Measurements from ENCODE around the gene ROBO1. TPM values are rescaled to one million over a fixed set of nuclear protein-coding genes. Genes with fewer than 3 reads are reported as not detected.

ROBO1 gene
- total and polyA plus RNA-seq, 2 of the 8 experiments (the other 6 are each of a cell fraction or from before 2014, with no cell fraction given) = 51.4 to 91.0 TPM

GRCh38 chr3:79285380-79285779 is 482.4 kb downstream of the ROBO1 start:
- Histone ChIP-seq H2BK120ac (replicated peaks; ENCODE audit: low read depth, low read length) (no peak overlapping the region), H3K4me3 (ENCODE audit: extremely low read depth in 1 of 4, insufficient read depth in 2 of 4, low read depth in 3 of 4, low read length in 4 of 4) (no peak overlapping the region), H2AK5ac (ENCODE audit: low read depth, low read length) (no peak overlapping the region), H2AFZ (ENCODE audit: low read length) (no peak overlapping the region), H4K8ac (ENCODE audit: extremely low read depth, insufficient read depth, low read length) (no peak overlapping the region), H3K36me3 (ENCODE audit: control insufficient read depth in 2 of 4, insufficient read depth in 4 of 4, low read length in 3 of 4) (no peaks in the 10 kb centered on the region), H3K9me3 (ENCODE audit: insufficient read depth in 2 of 2, low read depth in 1 of 2, low read length in 1 of 2) (no peaks in the 10 kb centered on the region), H3K27me3 (replicated peaks in 1 of 4; ENCODE audit: control insufficient read depth in 3 of 4, extremely low read depth in 1 of 4, insufficient read depth in 3 of 4, low read length in 3 of 4) (no peaks in the 10 kb centered on the region), H3K14ac (ENCODE audit: insufficient read length) (no peak overlapping the region), H3K18ac (ENCODE audit: extremely low read depth, low read length) (no peak overlapping the region), H3K23me2 (ENCODE audit: low read depth, low read length) (no peaks in the 10 kb centered on the region), H3K79me1 (ENCODE audit: low read depth, low read length) (no peaks in the 10 kb centered on the region), H4K5ac (ENCODE audit: insufficient read length, low read depth, low read length) (no peak overlapping the region), H4K20me1 (replicated peaks in 1 of 2; ENCODE audit: control insufficient read depth in 1 of 2, insufficient read depth in 2 of 2, low read length in 2 of 2) (no peaks in the 10 kb centered on the region), H2BK20ac (ENCODE audit: low read length) (no peak overlapping the region), H3K56ac (replicated peaks; ENCODE audit: insufficient read length, low read depth, low read length) (no peak overlapping the region), H2BK15ac (ENCODE audit: low read length) (no peak overlapping the region), H3K23ac (ENCODE audit: insufficient read length) (no peak overlapping the region), H3K4me2 (ENCODE audit: insufficient read depth in 1 of 2, low read depth in 2 of 2, low read length in 2 of 2) (no peak overlapping the region), H3K9ac (replicated peaks in 1 of 4; ENCODE audit: extremely low read depth in 1 of 4, low read depth in 3 of 4, low read length in 3 of 4) (no peak overlapping the region), H3K27ac (ENCODE audit: low read depth, low read length) (no peak overlapping the region), H4K91ac (replicated peaks; ENCODE audit: insufficient read length, low read length) (no peak overlapping the region), H2BK12ac (ENCODE audit: low read depth, low read length) (no peak overlapping the region), H3K4ac (replicated peaks; ENCODE audit: insufficient read length, low read depth, low read length) (no peak overlapping the region), H2BK5ac (ENCODE audit: low read depth, low read length) (no peak overlapping the region), H3K79me2 (ENCODE audit: control insufficient read depth in 1 of 2, insufficient read depth in 2 of 2, low read length in 2 of 2) (no peaks in the 10 kb centered on the region), H3K4me1 (replicated peaks in 1 of 4; ENCODE audit: control insufficient read depth in 3 of 4, insufficient read depth in 4 of 4, low read length in 3 of 4) (no peaks in the 10 kb centered on the region)
- FAIRE-seq = no peak
- POLR2A ChIA-PET (ENCODE audit: partially characterized antibody) = no interaction called here
- WGBS, 2 experiments (ENCODE audit: extremely low coverage in 1 of 2, insufficient coverage in 1 of 2, insufficient read length in 1 of 2, insufficient replicate concordance in 2 of 2, low coverage in 1 of 2, low lambda C conversion rate in 2 of 2, missing lambda C conversion rate in 1 of 2) = 90% methylated on average over 3 of the region's 3 CpGs; no CpG with 5 or more reads in 1 of the 2 experiments
- TF ChIP-seq EGR1 (IDR thresholded peaks at IDR 0.05; ENCODE audit: borderline replicate concordance, low read depth, low read length) (no peak), JUND (IDR thresholded peaks at IDR 0.05; ENCODE audit: low read length) (no peak)
- no peak for DNase-seq (ENCODE audit: low read depth in 1 of 2, low spot score in 2 of 2)
- CTCF ChIA-PET (ENCODE audit: partially characterized antibody) = interaction anchor here (1.3 kb wide), 1 partner anchor 160 kb away, joined by 3 read pairs; no protein-coding TSS in a partner anchor
